Breast epithelium (tissue), 3 donors: ENCODE results near the gene RAX2.

Experiments used
- POLR2A ChIP-seq: fragments of 450-650 bp; IDR thresholded peaks from one replicate; pipeline ENCODE4 v1.6.1; 2016; ENCODE audit warnings: antibody characterized with exemption, mild to moderate bottlenecking, moderate library complexity
- POLR2AphosphoS5 ChIP-seq, 3 donors: sonication (generic); formaldehyde crosslinking; IDR thresholded peaks; one replicate each; pipeline ENCODE4 v1.6.1; 2017; ENCODE audit warnings: antibody characterized with exemption in 3 of 3
- TF ChIP-seq, protein P1 (sequence below), 3 donors: fragments of 450-650 bp; IDR thresholded peaks; one replicate each; pipeline ENCODE4 v1.5.1; 2016 to 2017; ENCODE audit warnings: antibody characterized with exemption in 3 of 3, mild to moderate bottlenecking in 3 of 3, moderate library complexity in 3 of 3

DNA sequence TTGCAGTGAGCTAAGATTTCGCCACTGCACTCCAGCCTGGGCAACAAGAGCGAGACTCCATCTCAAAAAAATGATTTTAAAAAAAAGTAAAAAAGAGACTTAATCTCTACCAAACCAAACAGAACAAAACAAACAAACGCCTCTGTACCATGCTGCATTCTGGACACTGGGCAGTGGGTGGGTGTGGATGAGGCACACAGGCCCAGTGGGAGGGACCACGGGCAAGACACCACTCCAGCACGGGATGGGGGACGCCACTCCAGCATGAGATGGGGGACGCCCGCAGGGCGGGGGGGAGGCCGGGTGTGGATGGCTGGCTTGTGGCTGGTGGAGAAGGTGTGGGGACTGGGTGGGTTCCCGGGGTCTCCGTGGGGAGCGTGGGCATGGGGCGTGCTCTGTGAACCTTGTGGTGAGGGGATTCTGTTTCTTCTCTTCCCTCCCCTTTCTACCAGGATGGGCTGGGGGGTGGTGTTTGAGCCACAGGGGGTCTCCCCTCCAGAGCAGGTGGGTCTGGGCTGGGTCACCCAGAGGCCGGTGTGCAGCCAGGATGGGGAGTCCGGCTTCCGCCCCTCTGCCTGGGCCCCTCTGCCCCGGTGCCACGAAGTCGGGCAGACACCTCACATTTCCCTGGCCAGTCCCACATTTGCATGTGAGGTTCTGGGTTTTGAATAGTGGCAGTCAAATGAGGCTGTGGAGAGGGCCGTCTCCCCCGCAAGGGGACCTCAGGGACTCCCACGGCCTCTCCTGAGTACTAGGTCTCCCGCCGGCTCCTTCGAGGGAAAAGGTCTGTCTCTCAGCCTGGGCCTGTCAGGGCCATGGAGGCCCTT is 38.1 kb upstream of the RAX2 start:
- TF ChIP-seq POLR2A (no peak), POLR2AphosphoS5 (IDR thresholded peaks at IDR 0.05) (no peak)
- TF ChIP-seq, protein P1, sequence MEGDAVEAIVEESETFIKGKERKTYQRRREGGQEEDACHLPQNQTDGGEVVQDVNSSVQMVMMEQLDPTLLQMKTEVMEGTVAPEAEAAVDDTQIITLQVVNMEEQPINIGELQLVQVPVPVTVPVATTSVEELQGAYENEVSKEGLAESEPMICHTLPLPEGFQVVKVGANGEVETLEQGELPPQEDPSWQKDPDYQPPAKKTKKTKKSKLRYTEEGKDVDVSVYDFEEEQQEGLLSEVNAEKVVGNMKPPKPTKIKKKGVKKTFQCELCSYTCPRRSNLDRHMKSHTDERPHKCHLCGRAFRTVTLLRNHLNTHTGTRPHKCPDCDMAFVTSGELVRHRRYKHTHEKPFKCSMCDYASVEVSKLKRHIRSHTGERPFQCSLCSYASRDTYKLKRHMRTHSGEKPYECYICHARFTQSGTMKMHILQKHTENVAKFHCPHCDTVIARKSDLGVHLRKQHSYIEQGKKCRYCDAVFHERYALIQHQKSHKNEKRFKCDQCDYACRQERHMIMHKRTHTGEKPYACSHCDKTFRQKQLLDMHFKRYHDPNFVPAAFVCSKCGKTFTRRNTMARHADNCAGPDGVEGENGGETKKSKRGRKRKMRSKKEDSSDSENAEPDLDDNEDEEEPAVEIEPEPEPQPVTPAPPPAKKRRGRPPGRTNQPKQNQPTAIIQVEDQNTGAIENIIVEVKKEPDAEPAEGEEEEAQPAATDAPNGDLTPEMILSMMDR (IDR thresholded peaks at IDR 0.05) = no peak
